CD4-positive, alpha-beta T cell treated with Interferon gamma for 1 hour (primary cell): Measurements from ENCODE around the gene MAPT.
"Not testable (repeated sequence)": the region's sequence is repeated elsewhere in the genome, so short reads cannot be mapped to it uniquely, and the experiment has no call there.

Experiments used
- DNase-seq: peaks from one replicate; pipeline ENCODE4 v3.0.0-alpha.2; 2020

The MAPT gene

GRCh38 chr17:46019408-46019925, 125.1 kb downstream of the MAPT start:
- not testable (repeated sequence) for DNase-seq

GRCh38 chr17:46020023-46020761, 125.8 kb downstream of the MAPT start:
- peak; percentile 76 for DNase-seq

- DNase-seq = no peak
These were observed 126.6 kb downstream of the MAPT start for GRCh38 chr17:46020998-46021397.

- DNase-seq = not testable (repeated sequence)
These were observed 129.0 kb downstream of the MAPT start for GRCh38 chr17:46023366-46023765.

- no peak for DNase-seq
These were observed 129.5 kb downstream of the MAPT start for GRCh38 chr17:46023783-46024388.

GRCh38 chr17:46024590-46024989, 130.2 kb downstream of the MAPT start:
- DNase-seq = no peak

- DNase-seq = no peak
These were observed 130.7 kb downstream of the MAPT start for GRCh38 chr17:46025060-46025459.

GRCh38 chr17:46025510-46026165, 131.3 kb downstream of the MAPT start:
- DNase-seq = no peak

- no peak for DNase-seq
These were observed 132.1 kb downstream of the MAPT start for GRCh38 chr17:46026166-46027047.

GRCh38 chr17:46027048-46027975, 133.0 kb downstream of the MAPT start:
- no peak for DNase-seq

- DNase-seq = no peak
These were observed 133.6 kb downstream of the MAPT start for GRCh38 chr17:46027976-46028325.

GRCh38 chr17:46028374-46028773, 134.0 kb downstream of the MAPT start:
- DNase-seq = no peak

GRCh38 chr17:46028981-46029565, 134.7 kb downstream of the MAPT start:
- DNase-seq = no peak

GRCh38 chr17:46029627-46030026, 135.3 kb downstream of the MAPT start:
- no peak for DNase-seq

- DNase-seq = no peak
These were observed 136.4 kb downstream of the MAPT start for GRCh38 chr17:46030752-46031151.

GRCh38 chr17:46031440-46031839, 137.1 kb downstream of the MAPT start:
- DNase-seq = no peak

GRCh38 chr17:46031920-46032319, 137.6 kb downstream of the MAPT start:
- DNase-seq = no peak

- no peak for DNase-seq
These were observed 138.6 kb downstream of the MAPT start for GRCh38 chr17:46032909-46033308.

GRCh38 chr17:46033392-46033791, 139.0 kb downstream of the MAPT start:
- DNase-seq = no peak

GRCh38 chr17:46035112-46035818, 140.9 kb downstream of the MAPT start:
- DNase-seq = peak; percentile 32

- no peak for DNase-seq
These were observed 142.1 kb downstream of the MAPT start for GRCh38 chr17:46036491-46036890.
